SIG-M5 treated with dmso at 0.1 percent for 504 hours (cell line): Measurements from ENCODE around the gene PRKG1.
"Not testable (repeated sequence)": the region's sequence is repeated elsewhere in the genome, so short reads cannot be mapped to it uniquely, and the experiment has no call there.

ENCODE experiments used
- DNase-seq: peaks from one replicate; lab custom pipeline; 2025; ENCODE audit not compliant: unreplicated experiment; lab: John Stamatoyannopoulos, UW

The PRKG1 gene

DNA sequence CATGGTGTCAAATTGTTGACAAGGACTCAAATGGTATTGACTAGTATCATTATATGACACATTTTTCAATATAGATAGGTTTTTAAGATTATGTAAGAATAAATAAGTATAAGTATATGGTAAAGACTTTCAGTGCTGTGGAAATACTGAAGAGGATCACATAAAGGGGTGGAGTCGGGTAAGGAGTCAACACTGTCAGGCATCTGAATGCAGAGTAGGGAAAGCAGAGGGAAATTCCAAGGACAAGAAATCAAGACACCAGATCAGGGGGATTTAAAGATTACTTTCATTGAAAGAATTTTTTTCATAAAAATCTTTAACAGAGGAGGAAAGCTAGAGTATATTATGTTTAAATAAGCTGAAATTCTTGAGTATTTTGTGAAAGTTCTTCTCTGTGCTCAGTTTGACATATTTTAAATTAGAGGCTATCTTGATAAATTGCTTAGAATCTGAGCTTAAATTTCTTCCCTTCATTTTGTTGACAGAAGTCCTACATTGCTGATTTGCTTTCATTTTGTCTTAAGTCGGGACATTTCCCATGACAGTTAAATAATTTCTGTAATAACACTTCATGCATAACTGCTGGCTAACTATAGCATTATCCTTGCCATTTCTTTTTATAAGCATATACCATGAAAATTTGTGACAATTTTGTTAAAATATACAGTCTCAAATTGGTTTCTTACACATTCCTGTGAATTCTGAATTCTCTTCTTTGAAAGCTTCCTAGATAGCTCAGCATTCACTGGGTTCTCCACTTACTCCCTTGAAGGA, 244.3 kb downstream of the PRKG1 start:
- no peak for DNase-seq

DNA sequence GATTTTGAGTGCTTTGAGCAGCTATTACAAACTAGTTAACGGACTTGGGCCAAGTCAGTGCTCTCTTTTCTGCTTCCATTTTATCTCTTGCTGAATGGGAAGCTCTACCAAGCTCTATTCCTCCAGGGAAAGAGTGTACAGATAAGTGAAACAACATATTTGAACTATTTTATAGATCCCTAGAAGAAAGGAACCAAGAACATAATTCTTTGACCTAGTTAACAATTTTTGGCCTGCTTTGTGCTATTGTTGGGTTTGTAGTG, 244.8 kb downstream of the PRKG1 start:
- no peak for DNase-seq

DNA sequence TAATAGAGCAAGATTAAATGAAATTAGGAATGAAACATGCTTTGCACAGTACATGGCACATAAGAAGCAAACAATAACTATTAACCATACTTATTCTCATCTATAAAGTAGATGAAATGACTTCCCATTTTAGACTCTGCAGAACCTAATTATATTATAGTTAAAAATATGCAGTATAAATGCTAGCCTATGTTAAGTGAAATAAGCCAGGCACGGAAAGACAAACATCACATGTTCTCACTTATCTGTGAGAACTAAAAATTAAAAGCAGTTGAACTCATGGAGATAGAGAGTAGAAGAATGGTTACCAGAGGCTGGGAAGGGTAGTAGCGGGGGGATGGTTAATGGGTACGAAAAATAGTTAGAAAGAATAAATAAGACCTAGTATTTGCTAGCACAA, 247.0 kb downstream of the PRKG1 start:
- no peak for DNase-seq

DNA sequence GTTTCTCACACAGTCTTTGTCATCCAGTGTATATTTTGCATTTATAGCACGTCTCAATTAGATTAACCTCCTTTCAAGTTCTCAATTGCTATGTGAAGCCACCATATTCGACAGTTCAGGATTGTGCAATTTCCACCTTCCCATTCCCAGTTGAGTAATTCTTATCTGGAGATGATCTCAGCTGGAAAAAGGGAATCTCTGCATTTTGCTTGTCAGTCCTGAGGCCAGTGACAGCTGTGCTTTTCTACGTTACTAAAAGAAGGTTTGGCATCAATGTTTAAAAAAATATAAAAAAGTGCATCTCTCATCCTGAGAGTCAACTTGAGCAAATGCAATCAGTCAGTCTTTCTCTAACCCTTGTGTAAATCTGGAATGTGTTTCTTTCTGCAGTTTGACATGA, 247.7 kb downstream of the PRKG1 start:
- no peak for DNase-seq

DNA sequence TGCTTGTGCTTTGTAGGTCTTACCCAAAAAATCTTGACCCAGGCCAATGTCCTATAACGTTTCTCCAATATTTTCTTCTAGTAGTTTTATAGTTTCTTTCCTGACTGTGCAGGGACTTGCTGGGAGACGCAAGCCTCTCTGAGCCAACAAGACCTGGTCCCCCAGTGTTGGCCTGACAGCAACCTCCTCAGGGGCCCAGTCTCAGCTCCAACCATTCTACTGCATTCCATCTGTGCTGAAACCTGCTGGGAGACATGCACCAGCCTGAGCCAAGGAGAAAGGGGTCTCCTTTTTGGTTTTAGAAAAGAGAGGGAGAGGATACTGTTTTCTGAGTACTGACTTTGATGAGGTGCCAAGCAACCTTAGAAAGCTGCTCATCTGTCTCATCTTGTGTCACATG, 251.4 kb downstream of the PRKG1 start:
- DNase-seq, result no peak

DNA sequence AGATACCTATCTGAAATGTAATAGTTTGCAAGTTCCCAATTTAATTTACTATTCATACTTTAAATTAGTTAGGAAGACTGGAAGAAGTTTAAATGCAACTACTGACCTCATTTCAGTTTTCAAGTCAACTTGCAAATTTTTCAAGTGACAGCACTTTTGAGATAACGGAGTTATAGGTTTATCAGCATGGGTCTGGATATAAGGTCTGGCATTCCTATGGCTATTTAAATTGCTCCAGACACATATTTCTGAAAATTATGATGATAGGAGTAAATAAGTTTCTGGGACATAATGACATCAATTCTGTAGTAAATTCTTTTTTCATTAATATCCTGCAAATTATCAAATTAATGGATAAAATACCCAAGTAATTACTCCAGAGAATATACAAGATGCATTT, 251.9 kb downstream of the PRKG1 start:
- DNase-seq, result no peak

DNA sequence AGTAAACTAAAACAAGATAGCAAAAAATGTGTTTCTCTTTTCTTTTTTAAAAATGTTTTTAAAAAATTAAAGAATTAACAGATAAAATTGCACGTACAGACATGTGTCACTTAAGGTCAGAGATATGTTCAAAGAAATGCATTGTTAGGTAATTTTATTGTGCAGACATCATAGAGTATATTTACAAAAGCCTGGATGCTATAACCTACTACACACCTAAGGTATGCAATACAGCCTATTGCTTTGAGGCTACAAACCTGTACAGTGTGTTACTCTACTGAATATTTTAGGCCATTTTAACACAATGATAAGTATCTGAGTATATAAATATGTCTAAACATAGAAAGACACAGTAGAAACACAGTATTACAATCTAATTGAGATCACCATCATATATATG, 253.1 kb downstream of the PRKG1 start:
- DNase-seq, result no peak

DNA sequence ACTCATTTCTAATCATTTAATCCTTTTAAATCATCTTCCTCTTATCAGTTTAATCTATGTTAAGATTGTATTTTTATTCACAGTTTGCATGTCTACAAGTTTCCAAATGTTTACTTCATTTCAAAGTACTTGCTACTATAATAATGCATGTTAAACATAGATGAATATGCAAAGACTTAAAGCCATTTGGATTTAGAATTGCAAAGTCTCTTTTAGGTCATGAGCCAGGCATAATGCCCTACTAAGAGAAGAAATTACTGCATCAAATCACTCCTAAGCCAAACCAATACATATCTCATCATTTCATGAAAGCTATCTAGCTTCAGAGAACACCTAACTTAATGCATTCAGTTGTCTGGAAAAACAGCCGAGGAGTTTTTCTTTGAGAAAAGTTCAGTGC, 266.1 kb downstream of the PRKG1 start:
- DNase-seq, result no peak

DNA sequence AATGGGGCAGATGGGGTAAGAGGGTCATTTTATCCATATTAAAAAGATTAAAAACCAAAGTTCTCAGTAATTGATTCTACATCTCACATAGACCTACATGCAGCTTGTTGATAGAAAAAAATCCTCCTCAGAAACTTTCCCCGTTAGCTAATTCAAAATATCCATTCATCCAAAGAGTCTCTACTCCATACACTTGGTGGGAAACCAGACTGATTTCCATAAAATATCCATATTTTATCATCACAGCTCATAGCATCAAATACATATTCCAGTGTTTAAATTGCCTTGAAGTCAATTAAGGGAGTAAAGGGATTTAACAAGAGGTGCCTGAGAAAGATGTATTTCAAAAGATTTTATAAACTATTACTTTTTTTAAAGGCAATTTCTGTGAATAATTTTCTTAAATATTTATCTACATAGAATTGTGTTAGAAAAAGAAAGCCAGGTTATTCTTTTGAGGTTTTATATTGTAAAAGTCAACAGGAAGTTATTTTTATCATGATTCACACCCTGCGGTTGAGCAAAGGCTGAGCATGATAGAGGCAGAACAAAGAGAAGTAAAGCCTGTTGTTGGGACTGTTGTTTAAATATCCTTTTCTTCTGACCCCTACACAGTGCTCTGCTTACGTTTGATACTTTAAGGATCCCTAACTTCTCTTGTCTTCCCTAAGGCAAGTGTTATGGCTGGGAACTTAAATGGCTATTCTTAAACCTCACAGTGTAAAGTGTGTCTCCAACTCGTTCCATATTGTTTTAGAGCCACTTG, 266.7 kb downstream of the PRKG1 start:
- DNase-seq, result no peak

DNA sequence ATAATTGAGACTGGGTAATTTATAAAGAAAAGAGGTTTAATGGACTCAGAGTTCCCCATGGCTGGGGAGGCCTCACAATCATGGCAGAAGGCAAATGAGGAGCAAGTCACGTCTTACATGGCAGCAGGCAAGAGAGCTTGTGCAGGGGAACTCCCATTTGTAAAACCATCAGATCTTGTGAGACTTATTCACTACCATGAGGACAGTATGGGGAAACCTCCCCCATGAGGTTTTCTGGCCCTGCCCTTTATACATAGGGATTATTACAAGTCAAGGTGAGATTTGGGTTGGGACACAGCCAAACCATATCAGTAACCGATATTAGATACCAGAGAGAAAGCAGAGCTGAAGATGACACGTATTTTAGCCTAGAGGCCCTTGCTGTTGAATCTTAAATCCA, 267.5 kb downstream of the PRKG1 start:
- not testable (repeated sequence) for DNase-seq

DNA sequence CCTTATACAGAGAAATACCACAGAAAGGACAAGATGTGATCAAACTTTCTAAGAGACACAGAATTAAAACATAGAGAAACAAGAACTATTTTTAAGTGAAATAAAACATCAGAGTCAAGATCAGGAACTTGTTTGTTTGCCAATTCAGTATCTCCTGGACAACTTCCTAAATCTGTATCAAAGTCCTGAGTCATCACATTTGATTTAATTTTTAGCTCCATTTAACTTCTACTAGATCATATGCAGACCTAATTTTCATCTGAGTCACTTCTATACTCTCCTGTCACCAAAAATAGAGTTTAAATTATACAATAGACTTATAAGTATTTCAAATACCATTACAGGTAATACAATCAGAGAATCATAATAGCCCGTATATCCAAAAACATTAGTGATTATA, 268.1 kb downstream of the PRKG1 start:
- no peak for DNase-seq

DNA sequence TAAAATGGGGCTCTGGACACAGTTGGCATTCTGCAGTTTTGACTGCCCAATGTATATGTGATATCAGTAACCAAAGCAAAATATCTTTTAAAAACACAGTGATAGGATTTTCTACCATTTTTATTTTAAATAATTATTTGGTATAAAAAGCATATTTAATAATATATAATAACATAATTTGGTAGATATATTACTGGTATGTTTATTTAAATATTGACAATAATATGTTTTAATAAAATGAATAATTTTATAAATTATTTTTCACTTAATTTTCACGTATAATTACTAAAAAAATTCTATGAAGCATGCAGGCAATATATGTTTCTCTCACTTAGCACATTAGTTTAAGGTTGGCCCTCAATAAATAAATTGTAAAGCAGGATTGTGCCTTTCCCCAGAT, 269.1 kb downstream of the PRKG1 start:
- DNase-seq, result no peak

DNA sequence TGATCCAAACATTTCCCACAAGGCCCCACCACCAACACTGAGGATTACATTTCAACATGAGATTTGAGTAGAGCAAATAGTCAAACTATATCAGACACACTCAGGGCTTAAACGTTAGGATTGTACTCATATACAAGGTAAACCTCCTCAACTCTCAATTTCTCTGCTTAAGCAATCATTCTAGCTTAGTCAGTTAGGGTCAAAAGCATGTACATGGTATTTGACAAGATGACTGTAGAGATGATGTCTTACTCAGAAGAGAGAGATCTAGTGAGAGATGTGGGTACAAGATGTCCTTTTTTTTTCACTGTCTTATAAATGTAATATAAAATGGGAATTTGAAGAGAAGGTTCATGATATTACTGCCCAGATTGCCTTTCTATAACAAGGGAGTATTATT, 270.1 kb downstream of the PRKG1 start:
- DNase-seq, result no peak

DNA sequence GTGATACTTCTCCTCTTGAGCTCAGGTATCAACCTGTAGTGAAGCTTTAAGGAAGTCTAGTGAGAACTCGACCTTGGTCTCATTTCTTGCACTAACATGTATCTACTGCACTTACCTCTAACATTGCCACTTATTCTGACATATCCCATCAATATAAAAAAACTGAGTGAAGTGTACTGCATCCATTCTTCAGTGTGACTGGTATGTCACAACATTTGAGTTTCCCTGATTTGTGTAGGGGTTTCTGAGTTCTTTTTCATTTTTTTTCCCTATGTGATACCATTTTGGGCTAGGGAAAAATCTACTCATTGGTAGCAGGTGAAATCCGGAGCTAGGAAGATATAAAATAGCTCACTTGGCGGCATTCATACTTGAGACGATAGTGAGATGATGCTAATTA, 274.3 kb downstream of the PRKG1 start:
- no peak for DNase-seq

DNA sequence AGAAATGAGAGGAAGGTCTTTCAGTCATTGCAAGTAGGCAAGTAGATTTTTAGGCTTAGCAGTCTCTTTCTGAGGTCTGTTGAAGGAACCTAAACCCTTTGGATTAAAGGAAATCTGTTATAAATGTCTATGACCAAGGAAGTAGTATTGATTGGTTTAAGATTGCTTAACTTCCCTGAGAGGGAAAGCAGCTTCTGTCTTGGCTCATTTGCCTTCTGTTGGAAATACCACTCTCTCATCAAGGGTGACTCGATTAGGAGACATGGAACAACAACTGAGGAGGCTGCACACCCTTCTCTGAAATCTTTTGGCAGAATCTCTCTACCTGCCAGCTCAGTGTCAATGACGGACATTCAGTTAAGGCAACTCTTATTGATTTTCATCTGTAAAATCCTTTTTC, 282.9 kb downstream of the PRKG1 start:
- no peak for DNase-seq

DNA sequence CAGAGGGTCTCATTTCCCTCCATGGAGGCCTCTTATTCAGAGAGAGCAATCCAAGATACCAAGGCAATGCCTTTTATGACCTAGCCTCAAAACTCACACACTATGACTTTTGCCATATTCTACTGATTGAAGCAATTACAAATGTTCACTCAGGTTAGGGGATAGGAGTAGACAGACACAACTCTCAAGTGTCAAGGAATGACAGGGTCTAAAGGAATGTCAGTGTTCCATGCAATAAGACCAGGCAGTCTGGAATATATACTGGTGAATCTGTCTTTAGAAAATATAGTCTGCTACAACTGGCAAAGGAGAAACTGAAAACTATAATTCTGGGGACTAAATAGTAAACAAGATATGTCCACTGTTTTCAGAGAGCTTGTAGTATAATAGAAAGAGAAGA, 283.9 kb downstream of the PRKG1 start:
- no peak for DNase-seq

DNA sequence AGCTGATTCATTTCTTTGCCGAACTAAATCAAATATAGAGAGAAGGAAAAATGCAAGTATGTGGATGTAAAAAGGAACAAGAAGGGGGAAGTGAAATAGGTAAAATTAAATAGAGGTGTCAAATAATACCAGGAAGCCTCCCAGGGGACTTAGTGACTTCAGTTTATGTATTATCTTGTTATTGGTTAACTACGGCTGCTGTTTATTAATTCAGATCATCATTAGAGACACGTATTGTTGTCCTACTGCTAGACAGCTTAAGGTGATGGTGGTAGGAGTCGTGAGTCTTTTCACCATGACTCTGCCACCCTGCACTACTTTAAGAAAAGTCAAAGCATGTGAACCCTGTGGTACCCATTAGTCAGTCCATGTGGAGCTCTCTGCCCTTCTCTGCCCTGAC, 289.1 kb downstream of the PRKG1 start:
- DNase-seq, result no peak

DNA sequence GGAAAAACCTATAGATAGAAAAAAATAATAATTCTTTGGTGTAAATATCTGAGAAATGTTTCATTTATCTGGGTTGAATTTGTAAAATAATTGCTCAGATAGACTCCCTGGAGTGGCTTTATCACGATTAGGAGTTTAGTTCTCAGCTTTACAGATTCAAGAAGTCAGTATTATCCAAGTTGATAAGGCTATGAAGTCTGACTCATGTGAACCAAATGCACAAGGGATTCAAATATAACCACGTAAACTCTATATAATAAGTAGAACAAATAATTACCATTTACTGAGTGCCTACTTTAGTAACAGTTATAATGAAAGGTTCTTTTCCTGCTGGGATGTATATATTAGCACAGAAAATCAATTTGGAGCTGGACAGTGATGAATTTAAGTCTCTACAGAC, 290.4 kb downstream of the PRKG1 start:
- DNase-seq, result no peak

DNA sequence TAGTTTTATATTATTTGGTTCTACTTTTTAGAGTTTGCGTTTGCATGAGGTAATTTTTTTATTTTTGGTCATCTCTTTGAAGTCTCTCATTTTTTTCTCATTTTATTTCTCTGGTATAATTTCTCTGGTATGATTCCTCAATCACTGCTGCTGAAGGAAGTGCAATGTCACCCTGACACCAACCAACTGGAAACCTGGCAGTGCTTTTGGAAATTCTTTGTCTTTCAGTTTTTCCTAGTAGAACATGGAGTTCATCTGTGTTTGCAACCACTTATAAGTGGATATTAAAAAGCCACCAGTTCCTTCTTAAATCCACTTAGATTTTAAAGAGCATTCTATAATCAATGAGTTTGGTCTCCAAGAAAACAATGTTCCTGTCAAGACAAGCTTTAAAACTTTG, 291.8 kb downstream of the PRKG1 start:
- no peak for DNase-seq

DNA sequence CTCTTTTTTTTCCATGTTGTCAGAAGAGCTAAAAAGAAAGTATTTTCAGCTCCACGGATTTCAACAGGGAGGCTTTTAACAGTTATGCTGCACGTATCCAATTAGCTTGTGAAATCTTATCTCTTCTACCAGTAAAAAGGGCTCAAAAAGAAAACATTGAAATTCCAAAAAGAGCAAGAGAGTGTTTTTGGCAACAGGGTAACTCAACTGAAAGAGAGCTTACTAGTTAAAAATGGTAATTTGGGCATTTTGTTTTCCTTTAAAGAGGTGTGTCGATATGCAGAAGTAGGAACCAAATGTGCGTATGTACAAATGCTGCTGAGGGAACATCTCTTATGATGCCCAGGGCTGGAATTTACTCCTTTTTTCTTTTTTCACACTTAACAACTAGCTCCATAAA, 292.8 kb downstream of the PRKG1 start:
- DNase-seq, result no peak

DNA sequence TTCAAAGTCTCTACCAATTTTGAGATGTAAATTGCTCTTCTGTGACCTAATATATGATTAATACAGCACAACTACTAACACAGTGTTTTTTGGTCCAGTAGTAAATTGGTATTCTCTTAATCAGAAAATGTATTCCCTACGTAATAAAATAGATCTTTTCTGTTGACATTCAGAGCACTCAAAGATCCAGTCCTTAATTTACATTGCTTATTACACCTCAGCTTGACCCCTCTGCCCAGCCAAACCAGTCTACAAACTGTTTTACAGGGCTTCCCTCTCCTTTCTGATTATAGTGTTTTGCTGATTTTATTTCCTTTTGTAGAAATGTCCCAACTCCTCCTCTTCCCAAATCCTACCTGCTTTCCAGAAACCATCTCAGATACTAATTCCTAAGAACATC, 293.4 kb downstream of the PRKG1 start:
- no peak for DNase-seq

DNA sequence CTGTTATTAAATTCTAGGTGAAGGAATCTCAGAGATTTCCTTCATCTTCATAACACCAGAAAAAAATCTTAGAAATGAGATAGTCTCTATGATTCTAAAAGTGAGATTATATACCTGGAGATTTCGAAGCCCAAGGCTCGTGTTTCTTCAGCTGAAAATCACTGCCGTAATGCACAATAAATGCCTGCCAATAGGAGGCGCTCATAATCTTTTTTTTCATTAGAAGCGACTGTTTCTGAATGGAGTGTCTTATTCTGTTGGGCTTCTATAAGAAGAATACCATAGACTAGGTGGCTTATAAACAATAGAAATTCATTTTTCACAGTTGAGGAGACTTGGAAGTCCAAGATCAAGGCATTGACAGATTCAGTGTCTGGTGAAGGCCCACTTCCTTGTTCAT, 294.7 kb downstream of the PRKG1 start:
- no peak for DNase-seq

DNA sequence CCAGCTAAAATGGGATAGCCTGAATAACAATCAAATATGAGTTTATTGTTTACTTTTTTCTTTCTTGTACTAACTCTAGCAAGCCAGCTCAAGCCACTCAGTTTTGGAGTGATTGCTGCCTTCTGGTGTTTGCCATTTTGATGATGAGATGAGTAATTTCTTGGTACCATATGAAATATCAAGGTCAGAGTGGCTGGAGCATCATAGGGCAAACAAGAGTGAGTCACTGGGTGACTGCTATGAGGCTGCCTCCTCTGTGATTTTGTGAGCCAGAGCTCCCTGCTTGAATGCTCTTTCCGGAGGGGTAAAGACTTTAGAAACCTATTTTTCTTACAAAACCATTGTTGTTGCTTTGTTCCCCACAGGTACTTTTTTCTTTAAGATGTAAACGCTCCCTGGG, 295.6 kb downstream of the PRKG1 start:
- no peak for DNase-seq
